Activated CD8-positive, alpha-beta memory T cell treated with anti-CD3 and anti-CD28 coated beads for 24 hours (primary cell): ENCODE measurements around the gene RPL13.

ENCODE experiments used
- DNase-seq: peaks from one replicate; pipeline ENCODE4 v3.0.0-alpha.2; 2020

Gene RPL13

DNA sequence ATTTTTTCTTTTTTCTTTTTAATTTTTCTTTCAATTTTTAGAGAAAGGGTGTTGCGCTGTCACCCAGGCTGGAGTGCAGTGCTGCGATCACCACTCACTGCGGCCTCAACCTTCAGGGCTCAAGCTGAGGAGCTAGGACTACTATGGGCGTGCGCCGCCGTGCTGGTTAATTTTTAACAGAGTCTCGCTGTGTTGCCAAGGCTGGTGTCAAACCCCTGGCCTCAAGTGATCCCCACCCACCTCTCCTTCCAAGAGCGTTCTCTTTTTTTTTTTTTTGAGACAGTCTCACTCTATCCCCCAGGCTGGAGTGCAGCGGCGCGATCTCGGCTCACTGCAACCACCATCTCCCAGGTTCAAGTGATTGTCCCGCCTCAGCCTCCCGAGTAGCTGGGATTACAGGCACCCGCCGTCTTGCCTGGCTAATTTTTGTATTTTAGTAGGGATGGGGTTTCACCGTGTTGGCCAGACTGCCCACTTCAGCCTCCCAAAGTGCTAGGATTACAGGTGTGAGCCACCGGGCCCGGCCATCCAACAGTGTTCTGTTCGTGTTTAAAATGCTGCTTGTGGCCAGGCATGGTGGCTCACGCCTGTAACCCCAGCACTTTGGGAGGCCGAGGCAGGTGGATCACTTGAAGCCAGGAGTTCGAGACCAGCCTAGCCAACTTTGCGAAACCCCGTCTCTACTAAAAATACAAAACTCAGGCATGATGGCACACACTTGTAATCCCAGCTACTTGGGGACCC lies 14.5 kb upstream of the RPL13 start:
- DNase-seq, result no peak

DNA sequence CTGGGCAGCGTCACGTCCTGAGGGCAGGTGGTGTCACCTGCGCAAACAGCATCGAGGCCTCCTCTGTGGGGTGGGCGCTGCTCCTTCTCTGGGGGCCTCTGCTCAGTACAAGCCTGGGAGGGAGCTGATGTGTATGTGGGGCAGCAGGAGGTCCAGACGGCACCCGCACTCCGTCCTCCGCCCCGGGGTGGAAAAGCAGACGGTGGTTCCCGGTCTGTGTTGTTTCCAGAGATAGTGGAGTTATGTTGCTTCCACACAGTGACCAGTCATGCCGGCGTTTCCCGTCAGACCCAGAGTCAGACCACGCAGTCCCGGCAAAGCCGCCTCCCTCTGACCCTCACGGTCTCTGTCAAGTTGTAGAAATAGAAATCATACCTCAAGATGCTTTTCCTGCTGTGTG lies 13.7 kb upstream of the RPL13 start:
- no peak for DNase-seq

DNA sequence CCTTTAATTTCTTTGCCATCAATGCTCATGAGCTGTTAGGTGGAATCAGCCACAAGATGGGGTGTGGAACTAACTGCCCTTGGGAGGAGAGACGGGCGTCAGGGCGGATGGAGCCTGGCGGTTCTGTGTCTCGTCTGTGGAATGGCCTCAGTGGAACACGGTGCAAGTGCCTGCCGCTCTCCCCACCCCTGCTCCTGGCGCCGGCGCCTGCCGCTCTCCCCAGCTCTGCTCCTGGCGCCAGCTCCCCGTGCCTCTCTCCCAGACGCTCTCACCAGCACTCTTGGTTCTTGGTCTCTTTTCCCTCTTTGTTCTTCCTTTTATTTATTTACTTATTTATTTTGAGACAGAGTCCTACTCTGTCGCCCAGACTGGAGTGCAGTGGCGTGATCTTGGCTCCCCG lies 13.2 kb upstream of the RPL13 start:
- no peak for DNase-seq

GRCh38 chr16:89547860-89548259 lies 12.6 kb upstream of the RPL13 start:
- no peak for DNase-seq

GRCh38 chr16:89548344-89549006 lies 12.0 kb upstream of the RPL13 start:
- no peak for DNase-seq

DNA sequence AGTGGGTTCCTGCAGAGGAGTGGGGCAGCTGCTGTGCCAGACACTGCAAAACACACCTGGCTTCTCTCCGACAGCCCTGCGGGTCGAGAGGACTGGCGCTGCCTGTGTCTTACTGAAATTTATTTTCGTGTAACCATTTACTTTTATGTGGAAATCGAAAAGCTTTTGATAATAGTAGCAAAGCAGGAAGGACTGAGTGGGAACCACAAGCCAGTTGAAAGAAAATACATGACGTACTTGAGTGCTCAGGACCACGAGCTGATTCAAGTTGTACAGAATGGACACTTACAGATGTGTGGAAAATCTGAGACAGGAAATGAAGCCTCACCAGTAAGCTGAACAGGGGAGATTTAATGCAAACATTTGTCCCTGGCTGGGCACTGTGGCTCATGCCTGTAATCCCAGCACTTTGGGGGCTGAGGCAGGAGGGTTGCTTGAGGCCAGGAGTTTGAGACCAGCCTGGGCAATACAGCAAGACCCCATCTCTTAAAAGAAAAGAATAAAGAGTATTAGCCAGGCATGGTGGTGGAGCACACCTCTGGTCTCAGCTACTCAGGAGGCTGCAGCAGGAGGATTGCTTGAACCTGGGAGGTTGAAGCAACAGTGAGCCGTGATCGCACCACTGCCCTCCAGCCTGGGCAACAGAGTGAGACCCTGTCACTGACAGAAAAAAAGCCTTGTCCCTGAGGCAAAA lies 11.3 kb upstream of the RPL13 start:
- DNase-seq, result no peak

DNA sequence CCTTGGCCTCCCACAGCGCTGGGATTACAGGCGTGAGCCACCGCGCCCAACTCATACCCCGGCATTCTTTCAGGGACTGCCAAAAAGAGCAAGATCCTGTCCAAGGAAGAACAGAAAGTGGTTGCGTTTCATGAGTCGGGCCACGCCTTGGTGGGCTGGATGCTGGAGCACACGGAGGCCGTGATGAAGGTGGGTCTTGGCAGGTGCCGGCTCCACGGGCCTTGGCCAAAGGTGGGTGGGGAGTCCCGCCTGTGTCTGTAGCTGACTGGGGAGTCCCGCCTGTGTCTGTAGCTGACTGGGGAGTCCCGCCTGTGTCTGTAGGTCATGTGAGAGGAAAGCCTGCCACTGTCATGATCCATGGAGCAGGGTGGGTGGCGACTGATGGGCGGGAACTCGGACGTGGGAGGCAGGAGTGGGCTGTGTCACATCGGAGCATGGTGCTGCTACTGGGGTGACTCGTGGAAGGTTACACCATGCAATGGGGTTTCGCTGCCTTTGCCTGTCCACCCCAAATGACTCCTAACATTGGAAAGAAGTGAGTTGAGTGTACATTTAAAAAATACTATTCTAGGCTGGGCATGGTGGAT lies 10.0 kb upstream of the RPL13 start:
- no peak for DNase-seq

GRCh38 chr16:89552329-89552728 lies 8.2 kb upstream of the RPL13 start:
- DNase-seq, result no peak

GRCh38 chr16:89552913-89553312 lies 7.6 kb upstream of the RPL13 start:
- no peak for DNase-seq

DNA sequence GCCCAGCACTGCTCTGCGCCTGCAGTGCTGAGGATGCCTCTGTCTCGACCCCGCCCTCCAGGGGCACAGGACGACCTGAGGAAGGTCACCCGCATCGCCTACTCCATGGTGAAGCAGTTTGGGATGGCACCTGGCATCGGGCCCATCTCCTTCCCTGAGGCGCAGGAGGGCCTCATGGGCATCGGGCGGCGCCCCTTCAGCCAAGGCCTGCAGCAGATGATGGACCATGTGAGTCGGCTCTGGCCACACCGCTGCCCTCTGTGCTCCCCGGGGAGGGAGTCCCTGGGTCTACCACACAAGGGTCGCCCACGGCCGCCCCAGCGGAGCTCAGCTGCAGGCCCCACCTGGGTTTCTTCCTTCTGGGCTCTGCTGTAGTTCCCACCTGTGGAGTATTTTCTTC lies 6.7 kb upstream of the RPL13 start:
- DNase-seq, result no peak

- DNase-seq, result no peak
Measured at GRCh38 chr16:89554343-89554742, 6.1 kb upstream of the RPL13 start.

DNA sequence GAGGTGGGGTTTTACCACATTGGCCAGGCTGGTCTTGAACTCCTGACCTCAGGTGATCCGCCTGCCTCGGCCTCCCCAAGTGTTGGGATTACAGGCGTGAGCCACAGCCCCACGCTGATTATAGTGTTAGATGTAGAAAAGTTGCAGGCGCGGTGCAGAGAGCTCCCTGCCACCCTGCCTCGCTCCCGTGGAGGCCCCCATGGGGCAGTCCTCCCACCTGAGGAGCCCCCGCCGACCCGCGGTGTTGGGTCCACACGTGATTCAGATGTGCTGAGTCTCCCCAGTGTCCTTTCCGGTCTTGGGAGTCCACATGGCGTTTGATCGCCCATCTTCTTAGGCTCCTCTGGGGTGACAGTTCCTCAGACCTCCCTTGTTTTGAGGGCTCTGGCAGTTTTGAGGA lies 5.2 kb upstream of the RPL13 start:
- no peak for DNase-seq

- DNase-seq, result no peak
Measured at GRCh38 chr16:89555780-89556179, 4.7 kb upstream of the RPL13 start.

DNA sequence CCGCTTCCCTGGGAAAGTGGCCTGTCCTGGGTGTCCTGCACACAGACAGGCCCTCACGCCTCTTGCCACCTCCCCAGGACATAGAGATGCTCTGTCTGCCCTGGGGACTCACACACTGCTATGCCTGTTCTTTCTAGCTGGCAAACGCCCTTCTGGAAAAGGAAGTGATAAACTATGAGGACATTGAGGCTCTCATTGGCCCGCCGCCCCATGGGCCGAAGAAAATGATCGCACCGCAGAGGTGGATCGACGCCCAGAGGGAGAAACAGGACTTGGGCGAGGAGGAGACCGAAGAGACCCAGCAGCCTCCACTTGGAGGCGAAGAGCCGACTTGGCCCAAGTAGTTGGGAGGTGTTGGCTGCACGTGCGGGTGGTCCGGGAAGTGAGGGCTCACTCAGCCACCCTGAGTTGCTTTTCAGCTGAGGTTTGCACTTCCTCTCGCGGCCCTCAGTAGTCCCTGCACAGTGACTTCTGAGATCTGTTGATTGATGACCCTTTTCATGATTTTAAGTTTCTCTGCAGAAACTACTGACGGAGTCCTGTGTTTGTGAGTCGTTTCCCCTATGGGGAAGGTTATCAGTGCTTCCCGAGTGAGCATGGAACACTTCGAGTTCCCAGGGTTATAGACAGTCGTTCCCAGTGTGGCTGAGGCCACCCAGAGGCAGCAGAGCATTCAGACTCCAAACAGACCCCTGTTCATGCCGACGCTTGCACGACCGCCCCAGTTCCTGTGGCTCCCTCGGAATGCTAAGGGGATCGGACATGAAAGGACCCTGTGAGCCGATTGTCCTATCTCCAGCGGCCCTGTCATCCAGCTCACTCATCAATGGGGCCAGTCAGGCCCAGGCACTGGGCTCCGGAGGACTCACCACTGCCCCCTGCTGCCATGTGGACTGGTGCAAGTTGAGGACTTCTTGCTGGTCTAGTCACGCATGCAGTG lies 3.5 kb upstream of the RPL13 start:
- DNase-seq, result peak; percentile 95

- DNase-seq, result no peak
Measured at GRCh38 chr16:89557690-89558490, 2.6 kb upstream of the RPL13 start.

DNA sequence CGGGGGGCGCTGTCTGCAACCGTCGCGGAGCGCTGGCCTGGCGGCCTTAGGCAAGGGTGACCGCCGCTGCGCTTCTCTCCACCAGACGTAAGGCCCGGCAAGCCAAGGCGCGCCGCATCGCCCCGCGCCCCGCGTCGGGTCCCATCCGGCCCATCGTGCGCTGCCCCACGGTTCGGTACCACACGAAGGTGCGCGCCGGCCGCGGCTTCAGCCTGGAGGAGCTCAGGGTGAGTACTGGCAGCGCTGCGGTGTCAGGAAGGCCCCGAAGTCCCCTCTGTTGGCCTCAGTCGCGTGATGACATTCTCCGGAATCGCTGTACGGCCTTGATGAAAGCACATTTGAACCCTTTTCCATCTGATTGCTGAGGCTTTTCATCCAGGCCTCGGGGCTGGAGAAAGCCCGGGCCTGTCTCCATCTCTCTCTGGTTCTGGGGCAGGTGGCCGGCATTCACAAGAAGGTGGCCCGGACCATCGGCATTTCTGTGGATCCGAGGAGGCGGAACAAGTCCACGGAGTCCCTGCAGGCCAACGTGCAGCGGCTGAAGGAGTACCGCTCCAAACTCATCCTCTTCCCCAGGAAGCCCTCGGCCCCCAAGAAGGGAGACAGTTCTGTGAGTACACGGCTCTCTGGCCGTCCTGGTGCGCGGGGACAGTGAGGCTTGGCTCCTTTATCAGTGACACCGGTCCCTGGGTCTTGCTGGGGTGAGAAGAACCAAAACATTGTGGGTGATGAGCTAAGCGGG lies 831 bp downstream of the RPL13 start:
- DNase-seq, result no peak

DNA sequence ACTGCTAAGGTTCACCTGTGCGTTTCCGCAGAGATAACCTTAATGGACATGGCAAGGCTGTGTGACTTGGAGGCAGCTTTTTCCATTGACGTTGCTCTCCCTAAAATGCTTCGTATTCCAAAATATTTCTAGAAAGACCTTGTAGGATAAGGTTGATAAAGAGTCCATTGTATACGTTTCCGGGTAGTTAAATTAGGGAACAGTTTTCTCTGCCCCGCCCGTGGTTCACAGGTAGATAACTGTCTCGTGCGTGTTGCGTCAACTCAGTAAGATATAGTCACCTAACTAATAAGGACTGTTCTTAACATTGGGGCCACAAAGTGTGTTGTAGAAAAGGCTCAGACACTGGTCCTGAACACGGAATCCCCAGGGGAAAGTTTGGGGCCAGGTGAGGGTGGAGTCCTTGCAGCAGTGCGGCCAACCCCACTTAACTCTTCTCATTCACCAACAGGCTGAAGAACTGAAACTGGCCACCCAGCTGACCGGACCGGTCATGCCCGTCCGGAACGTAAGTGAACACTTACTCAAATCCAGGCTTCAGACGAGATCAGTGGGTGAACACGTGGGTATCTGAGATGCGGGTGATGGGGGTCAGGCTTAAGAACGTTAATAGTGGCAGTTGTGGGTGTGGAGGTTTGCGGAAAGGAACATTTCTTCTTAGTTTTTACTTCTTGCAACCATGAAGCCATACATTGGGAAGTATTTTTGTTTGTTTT lies 1.6 kb downstream of the RPL13 start:
- DNase-seq, result peak; percentile 71

DNA sequence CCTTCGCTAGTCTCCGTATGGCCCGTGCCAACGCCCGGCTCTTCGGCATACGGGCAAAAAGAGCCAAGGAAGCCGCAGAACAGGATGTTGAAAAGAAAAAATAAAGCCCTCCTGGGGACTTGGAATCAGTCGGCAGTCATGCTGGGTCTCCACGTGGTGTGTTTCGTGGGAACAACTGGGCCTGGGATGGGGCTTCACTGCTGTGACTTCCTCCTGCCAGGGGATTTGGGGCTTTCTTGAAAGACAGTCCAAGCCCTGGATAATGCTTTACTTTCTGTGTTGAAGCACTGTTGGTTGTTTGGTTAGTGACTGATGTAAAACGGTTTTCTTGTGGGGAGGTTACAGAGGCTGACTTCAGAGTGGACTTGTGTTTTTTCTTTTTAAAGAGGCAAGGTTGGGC lies 2.5 kb downstream of the RPL13 start:
- no peak for DNase-seq

DNA sequence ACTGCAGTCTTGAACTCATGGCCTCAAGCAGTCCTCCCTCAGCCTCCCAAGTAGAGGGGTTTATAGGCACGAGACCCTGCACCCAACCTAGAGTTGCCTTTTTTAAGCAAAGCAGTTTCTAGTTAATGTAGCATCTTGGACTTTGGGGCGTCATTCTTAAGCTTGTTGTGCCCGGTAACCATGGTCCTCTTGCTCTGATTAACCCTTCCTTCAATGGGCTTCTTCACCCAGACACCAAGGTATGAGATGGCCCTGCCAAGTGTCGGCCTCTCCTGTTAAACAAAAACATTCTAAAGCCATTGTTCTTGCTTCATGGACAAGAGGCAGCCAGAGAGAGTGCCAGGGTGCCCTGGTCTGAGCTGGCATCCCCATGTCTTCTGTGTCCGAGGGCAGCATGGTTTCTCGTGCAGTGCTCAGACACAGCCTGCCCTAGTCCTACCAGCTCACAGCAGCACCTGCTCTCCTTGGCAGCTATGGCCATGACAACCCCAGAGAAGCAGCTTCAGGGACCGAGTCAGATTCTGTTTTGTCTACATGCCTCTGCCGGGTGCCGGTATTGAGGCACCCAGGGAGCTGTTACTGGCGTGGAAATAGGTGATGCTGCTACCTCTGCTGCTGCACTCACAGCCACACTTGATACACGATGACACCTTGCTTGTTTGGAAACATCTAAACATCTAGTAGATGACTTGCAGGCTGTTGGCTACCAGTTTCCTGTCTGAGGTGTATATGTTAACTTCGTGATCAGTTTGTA lies 3.3 kb downstream of the RPL13 start:
- peak; percentile 69 for DNase-seq
